Caco-2 (cell line): ENCODE measurements around the gene TMED3. TPM values are rescaled to one million over a fixed set of nuclear protein-coding genes. Genes with fewer than 3 reads are reported as not detected.

Source experiments
- Bru-seq: library from RNA; stranded (reverse); fragments of 400-500 nt; gene quantifications from one replicate; lab custom pipeline; 2021; lab: Mats Ljungman, UMichigan
- BruChase-seq, 2 experiments: library from RNA; stranded (reverse); fragments of 400-500 nt; gene quantifications; one replicate each; lab custom pipeline; 2021; lab: Mats Ljungman, UMichigan
- BruUV-seq: library from RNA; stranded (reverse); fragments of 400-500 nt; replicated peaks from 2 replicates; lab custom pipeline; 2021; lab: Mats Ljungman, UMichigan
- CTCF ChIA-PET: fragments of 300-600 bp; sonication (Branson Sonifier 250); formaldehyde crosslinking; loops from one replicate; lab custom pipeline; 2022; ENCODE audit warnings: antibody characterized with exemption; lab: Charles Lee
- POLR2A ChIA-PET: fragments of 300-600 bp; sonication (Branson Sonifier 250); formaldehyde crosslinking; loops from one replicate; lab custom pipeline; 2022; ENCODE audit warnings: antibody characterized with exemption; lab: Charles Lee
- DNase-seq, 2 experiments: peaks; one replicate each; pipeline versions ENCODE4 v3.0.0 to v3.0.0-alpha.2; 2020 to 2022
- H3K27me3 ChIP-seq: replicated peaks from 2 replicates; pipeline ENCODE4 v1.6.0; 2011; ENCODE audit warnings: low read length; ENCODE audit not compliant: control insufficient read depth, insufficient read depth
- H3K36me3 ChIP-seq: 2 replicates; pipeline ENCODE4 v1.5.1; 2011; ENCODE audit warnings: low read length; ENCODE audit not compliant: control insufficient read depth, insufficient read depth
- H3K4me1 ChIP-seq: fragments of 250-450 bp; sonication (Bioruptor Pico); 2 replicates; pipeline ENCODE4 v1.5.1; 2020; ENCODE audit warnings: mild to moderate bottlenecking
- H3K4me3 ChIP-seq: 2 replicates; pipeline ENCODE4 v1.5.1; 2011; ENCODE audit warnings: low read depth, mild to moderate bottlenecking, control low read depth, low read length
- H3K9me3 ChIP-seq: fragments of 250-450 bp; sonication (Bioruptor Pico); 2 replicates; pipeline ENCODE4 v1.5.1; 2020; ENCODE audit warnings: mild to moderate bottlenecking, moderate library complexity
- H3K27ac Mint-ChIP-seq: one replicate; pipeline ENCODE4 v1.8.0; 2022; ENCODE audit warnings: mixed read lengths; ENCODE audit not compliant: unreplicated experiment
- H3K27me3 Mint-ChIP-seq: one replicate; pipeline ENCODE4 v1.8.0; 2022; ENCODE audit warnings: mixed read lengths; ENCODE audit not compliant: insufficient read depth, unreplicated experiment
- H3K36me3 Mint-ChIP-seq: one replicate; pipeline ENCODE4 v1.8.0; 2022; ENCODE audit warnings: mild to moderate bottlenecking, mixed read lengths; ENCODE audit not compliant: insufficient read depth, unreplicated experiment
- H3K4me1 Mint-ChIP-seq: one replicate; pipeline ENCODE4 v1.8.0; 2022; ENCODE audit warnings: low read depth, mixed read lengths; ENCODE audit not compliant: unreplicated experiment
- H3K4me3 Mint-ChIP-seq: one replicate; pipeline ENCODE4 v1.8.0; 2022; ENCODE audit warnings: mild to moderate bottlenecking, moderate library complexity, mixed read lengths; ENCODE audit not compliant: unreplicated experiment
- H3K9me3 Mint-ChIP-seq: one replicate; pipeline ENCODE4 v1.8.0; 2022; ENCODE audit warnings: mixed read lengths; ENCODE audit not compliant: unreplicated experiment
- intact Hi-C: fragments of 100-400 bp; cut with micrococcal nuclease; formaldehyde crosslinking; loops from one replicate; pipeline ENCODE4 v1.10.0; 2022; ENCODE audit not compliant: unreplicated experiment
- long read RNA-seq: library from polyadenylated mRNA; stranded (forward); transcript quantifications from one replicate; pipeline ENCODE4 v2.0.0, GENCODE V29; 2022
- total RNA-seq: library from RNA; stranded (reverse); gene quantifications from 2 replicates; pipeline ENCODE4 v1.2.3, GENCODE V29; 2022
- TF ChIP-seq, protein P1 (sequence below), 2 experiments: fragments of 200-600 bp in 1 of 2; IDR thresholded peaks; 1 replicate in 1 of 2; 2 replicates in 1 of 2; pipeline versions ENCODE4 v1.5.1 to v1.8.0; 2011 to 2022; ENCODE audit warnings: antibody characterized with exemption in 1 of 2, control low read depth in 1 of 2, inconsistent platforms in 1 of 2, low read depth in 1 of 2, low read length in 1 of 2, mild to moderate bottlenecking in 1 of 2, moderate library complexity in 1 of 2; ENCODE audit not compliant: insufficient read depth in 1 of 2, severe bottlenecking in 1 of 2, unreplicated experiment in 1 of 2

TMED3 gene
- 91.1 and 92.2 TPM in 2 replicates for total RNA-seq
- Bru-seq, nascent RNA: percentile 53 among the genes with signal in this experiment
- percentile 57 among the genes with signal in this experiment for BruChase-seq, experiment 1, labeled RNA remaining after a 2-hour chase
- BruChase-seq, experiment 2, labeled RNA remaining after a 6-hour chase: percentile 59 among the genes with signal in this experiment
- long read RNA-seq, transcript TMED3-204 (4 exons, 1,483 nt): minor isoform, 5 of 224 reads
- long read RNA-seq, transcript TMED3-201 (3 exons, 1,475 nt): major isoform, 200 of 224 reads
- long read RNA-seq, partial matches to known transcripts: 16 of 224 reads
- long read RNA-seq, other reads (novel, unspliced or antisense): 3 of 224 reads

DNA sequence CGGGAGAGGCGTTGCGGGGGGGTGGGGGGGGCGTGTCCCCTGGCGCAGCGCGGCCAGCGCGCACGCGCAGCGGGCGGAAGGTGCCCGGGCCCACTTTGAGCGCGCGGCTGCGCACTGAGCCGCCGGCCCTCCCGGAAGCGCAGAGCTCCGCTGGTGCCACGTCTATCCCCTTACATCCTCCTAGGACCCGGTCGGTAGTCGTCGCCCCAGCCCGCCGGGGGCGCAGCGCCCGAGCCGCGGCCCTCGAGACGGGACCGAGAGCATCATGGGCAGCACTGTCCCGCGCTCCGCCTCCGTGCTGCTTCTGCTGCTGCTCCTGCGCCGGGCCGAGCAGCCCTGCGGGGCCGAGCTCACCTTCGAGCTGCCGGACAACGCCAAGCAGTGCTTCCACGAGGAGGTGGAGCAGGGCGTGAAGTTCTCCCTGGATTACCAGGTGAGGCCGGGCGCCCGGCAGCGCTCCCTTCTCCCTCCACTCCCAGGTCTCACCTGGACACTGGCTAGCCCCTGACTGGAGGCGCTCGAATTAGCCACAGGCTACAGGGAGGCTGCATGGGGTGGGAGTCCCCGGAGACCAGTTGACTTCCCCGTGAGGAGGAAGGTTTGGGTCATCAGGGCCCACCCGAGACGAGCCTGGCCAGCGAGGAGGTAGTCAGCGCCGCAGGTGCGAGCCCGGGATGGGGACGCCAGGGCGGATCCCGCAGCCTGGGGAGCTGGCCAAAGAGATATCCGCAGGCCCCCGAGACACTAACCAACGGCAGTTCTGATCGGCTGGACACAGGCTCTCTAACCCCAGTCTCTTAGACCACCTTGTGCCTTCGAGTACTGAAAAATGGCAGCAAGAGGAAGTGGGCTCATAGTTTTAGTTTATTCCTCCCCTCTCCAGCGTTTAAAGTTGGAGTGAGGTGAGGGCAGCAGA lies at the start of gene TMED3:
TSS of gene TMED3 (plus strand) at position 128 of the 916 bp plus-strand sequence. CDS start at position 266, 138 bp downstream.
- ChIA-PET CTCF (interaction anchor here (0.6 to 1.1 kb wide), 4 partner anchors 9 to 243 kb away, joined by 3 to 5 read pairs (median 4); no protein-coding TSS in a partner anchor), POLR2A (no interaction called here)
- peak within 1 kb of the TSS; percentile 79 for H3K27ac Mint-ChIP-seq
- Histone ChIP-seq H3K4me1 (peaks cover 6% of the 10 kb centered on the region; the same call in 1 of the 2 replicates), H3K4me3 (peak within 1 kb of the TSS; percentile 80), H3K36me3 (no peaks in the 10 kb centered on the region), H3K27me3 (no peaks in the 10 kb centered on the region; the same call in 1 of the 2 replicates), H3K9me3 (no peaks in the 10 kb centered on the region)
- TF ChIP-seq, protein P1, sequence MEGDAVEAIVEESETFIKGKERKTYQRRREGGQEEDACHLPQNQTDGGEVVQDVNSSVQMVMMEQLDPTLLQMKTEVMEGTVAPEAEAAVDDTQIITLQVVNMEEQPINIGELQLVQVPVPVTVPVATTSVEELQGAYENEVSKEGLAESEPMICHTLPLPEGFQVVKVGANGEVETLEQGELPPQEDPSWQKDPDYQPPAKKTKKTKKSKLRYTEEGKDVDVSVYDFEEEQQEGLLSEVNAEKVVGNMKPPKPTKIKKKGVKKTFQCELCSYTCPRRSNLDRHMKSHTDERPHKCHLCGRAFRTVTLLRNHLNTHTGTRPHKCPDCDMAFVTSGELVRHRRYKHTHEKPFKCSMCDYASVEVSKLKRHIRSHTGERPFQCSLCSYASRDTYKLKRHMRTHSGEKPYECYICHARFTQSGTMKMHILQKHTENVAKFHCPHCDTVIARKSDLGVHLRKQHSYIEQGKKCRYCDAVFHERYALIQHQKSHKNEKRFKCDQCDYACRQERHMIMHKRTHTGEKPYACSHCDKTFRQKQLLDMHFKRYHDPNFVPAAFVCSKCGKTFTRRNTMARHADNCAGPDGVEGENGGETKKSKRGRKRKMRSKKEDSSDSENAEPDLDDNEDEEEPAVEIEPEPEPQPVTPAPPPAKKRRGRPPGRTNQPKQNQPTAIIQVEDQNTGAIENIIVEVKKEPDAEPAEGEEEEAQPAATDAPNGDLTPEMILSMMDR (IDR thresholded peaks at IDR 0.05; ENCODE audit: insufficient read depth in 1 of 2, low read depth in 1 of 2, low read length in 1 of 2, severe bottlenecking in 1 of 2, unreplicated experiment in 1 of 2): peak; percentile 25 to 40
- peaks cover 33% of the 10 kb centered on the region for H3K36me3 Mint-ChIP-seq
- DNase-seq: peak; percentile 91 to 93
- peaks cover 6% of the 10 kb centered on the region for H3K4me1 Mint-ChIP-seq
- H3K27me3 Mint-ChIP-seq: peaks cover 4% of the 10 kb centered on the region
- no peaks in the 10 kb centered on the region for H3K9me3 Mint-ChIP-seq
- H3K4me3 Mint-ChIP-seq: peak within 1 kb of the TSS; percentile 90
- intact Hi-C loops: no loop called here
- BruUV-seq: no TSS peak

DNA sequence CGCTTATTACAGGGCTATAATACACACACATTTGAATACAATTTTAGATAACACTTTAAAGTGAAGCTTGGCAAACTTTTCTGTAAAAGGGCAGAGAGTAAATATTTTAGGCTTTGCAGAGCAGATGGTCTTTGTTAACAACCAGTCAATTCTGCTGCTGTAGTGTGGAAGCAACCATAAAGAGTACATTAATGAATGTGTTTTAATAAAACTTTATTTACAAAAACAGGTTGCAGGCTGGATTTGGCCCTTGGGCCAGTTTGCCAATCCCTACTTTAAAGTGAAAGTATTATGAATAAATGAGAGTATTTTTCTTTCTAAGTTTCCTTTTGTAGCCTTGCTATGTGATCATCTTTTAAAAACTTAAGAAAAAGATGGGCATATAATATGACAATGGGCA lies 49.1 kb upstream of the TMED3 start:
- H3K36me3 ChIP-seq: no peaks in the 10 kb centered on the region
- intact Hi-C loops: loop anchor here (5.0 kb wide), 1 partner anchor 670 kb away; no protein-coding TSS in a partner anchor
- ChIA-PET POLR2A (no interaction called here), CTCF (no interaction called here)
- Mint-ChIP-seq H3K27me3 (peaks cover 14% of the 10 kb centered on the region), H3K9me3 (no peaks in the 10 kb centered on the region), H3K27ac (no peak overlapping the region), H3K4me1 (no peaks in the 10 kb centered on the region), H3K4me3 (no peak overlapping the region), H3K36me3 (no peaks in the 10 kb centered on the region)
- H3K4me3 ChIP-seq: no peak overlapping the region
- TF ChIP-seq, protein P1 (IDR thresholded peaks at IDR 0.05; ENCODE audit: insufficient read depth in 1 of 2, low read depth in 1 of 2, low read length in 1 of 2, severe bottlenecking in 1 of 2, unreplicated experiment in 1 of 2): no peak
- no peaks in the 10 kb centered on the region for H3K4me1 ChIP-seq
- no peaks in the 10 kb centered on the region for H3K9me3 ChIP-seq
- DNase-seq: no peak
- no peaks in the 10 kb centered on the region for H3K27me3 ChIP-seq
- BruUV-seq: no TSS peak

DNA sequence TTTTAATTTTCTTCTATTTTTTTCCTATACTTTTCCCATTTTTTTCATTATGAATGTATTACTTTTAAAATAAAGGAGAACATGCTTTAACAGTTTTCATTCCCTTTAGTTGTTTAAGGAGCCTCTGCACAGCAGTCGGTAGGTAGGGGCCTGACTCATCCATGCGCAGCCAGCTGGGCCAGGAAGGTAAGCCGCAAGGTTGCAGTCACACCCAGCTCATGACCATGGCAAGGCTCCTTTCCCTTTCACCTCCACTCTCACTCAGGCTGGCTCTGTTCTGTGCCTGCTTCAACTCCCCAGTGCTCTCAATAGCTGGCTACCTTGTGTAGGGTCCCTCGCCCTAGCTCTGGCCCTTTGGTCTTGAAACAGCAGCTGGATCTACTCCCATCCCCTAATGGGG lies 45.7 kb upstream of the TMED3 start:
- Histone ChIP-seq H3K4me1 (no peaks in the 10 kb centered on the region), H3K4me3 (no peak overlapping the region), H3K36me3 (no peaks in the 10 kb centered on the region), H3K27me3 (no peaks in the 10 kb centered on the region), H3K9me3 (no peaks in the 10 kb centered on the region)
- TF ChIP-seq, protein P1 (IDR thresholded peaks at IDR 0.05; ENCODE audit: insufficient read depth in 1 of 2, low read depth in 1 of 2, low read length in 1 of 2, severe bottlenecking in 1 of 2, unreplicated experiment in 1 of 2): no peak
- H3K27me3 Mint-ChIP-seq: peaks cover 14% of the 10 kb centered on the region
- H3K9me3 Mint-ChIP-seq: no peaks in the 10 kb centered on the region
- H3K4me1 Mint-ChIP-seq: no peaks in the 10 kb centered on the region
- ChIA-PET POLR2A (no interaction called here), CTCF (no interaction called here)
- intact Hi-C loops: no loop called here
- H3K27ac Mint-ChIP-seq: no peak overlapping the region
- no peak for DNase-seq
- no peak overlapping the region for H3K4me3 Mint-ChIP-seq
- no TSS peak for BruUV-seq
- no peaks in the 10 kb centered on the region for H3K36me3 Mint-ChIP-seq
